Stimulated activated CD8-positive, alpha-beta memory T cell treated with anti-CD3 and anti-CD28 coated beads, Interleukin-12 subunit alpha, Interleukin-12 subunit beta, amount 100 ng/mL, for 24 hours (primary cell): ENCODE data around the gene FGF9.

Source experiments
- DNase-seq: peaks from one replicate; pipeline ENCODE4 v3.0.0-alpha.2; 2020; ENCODE audit errors: extremely low read depth

Gene FGF9

GRCh38 chr13:21674490-21675009 lies 3.7 kb downstream of the FGF9 start:
- no peak for DNase-seq

- no peak for DNase-seq
Observed at GRCh38 chr13:21675095-21675991, 4.5 kb downstream of the FGF9 start.

- DNase-seq: no peak
Observed at GRCh38 chr13:21676611-21677021, 5.7 kb downstream of the FGF9 start.

- DNase-seq: no peak
Observed at GRCh38 chr13:21677075-21677623, 6.3 kb downstream of the FGF9 start.

- no peak for DNase-seq
Observed at GRCh38 chr13:21683034-21683733, 12.3 kb downstream of the FGF9 start.

- no peak for DNase-seq
Observed at GRCh38 chr13:21684576-21684975, 13.7 kb downstream of the FGF9 start.

GRCh38 chr13:21685485-21686064 lies 14.7 kb downstream of the FGF9 start:
- no peak for DNase-seq

- no peak for DNase-seq
Observed at GRCh38 chr13:21686751-21687391, 16.0 kb downstream of the FGF9 start.

GRCh38 chr13:21688056-21688455 lies 17.2 kb downstream of the FGF9 start:
- no peak for DNase-seq

GRCh38 chr13:21689097-21689496 lies 18.2 kb downstream of the FGF9 start:
- no peak for DNase-seq

GRCh38 chr13:21690955-21691354 lies 20.1 kb downstream of the FGF9 start:
- no peak for DNase-seq

- no peak for DNase-seq
Observed at GRCh38 chr13:21691500-21691899, 20.6 kb downstream of the FGF9 start.

GRCh38 chr13:21691928-21692327 lies 21.1 kb downstream of the FGF9 start:
- DNase-seq: no peak

GRCh38 chr13:21694831-21695230 lies 24.0 kb downstream of the FGF9 start:
- no peak for DNase-seq

- no peak for DNase-seq
Observed at GRCh38 chr13:21695546-21695945, 24.7 kb downstream of the FGF9 start.

GRCh38 chr13:21696865-21697448 lies 26.1 kb downstream of the FGF9 start:
- no peak for DNase-seq

GRCh38 chr13:21698817-21699679 lies 28.2 kb downstream of the FGF9 start:
- no peak for DNase-seq

GRCh38 chr13:21701460-21701859 lies 30.6 kb downstream of the FGF9 start:
- no peak for DNase-seq

GRCh38 chr13:21703846-21704245 lies 33.0 kb downstream of the FGF9 start:
- DNase-seq: no peak

GRCh38 chr13:21707586-21707985 lies 36.7 kb downstream of the FGF9 start:
- no peak for DNase-seq
